HCEC 1CT (cell line): ENCODE results near the gene CLDND1.

Source experiments
- DNase-seq: peaks from one replicate; pipeline ENCODE4 v3.0.0-alpha.2; 2017

Gene CLDND1

GRCh38 chr3:98513091-98513511 lies 9.6 kb downstream of the CLDND1 start:
- DNase-seq, result peak; percentile 73

GRCh38 chr3:98512576-98512975 lies 10.1 kb downstream of the CLDND1 start:
- no peak for DNase-seq

- no peak for DNase-seq
Measured at GRCh38 chr3:98508582-98508981, 14.1 kb downstream of the CLDND1 start.

GRCh38 chr3:98504539-98504938 lies 18.2 kb downstream of the CLDND1 start:
- DNase-seq, result no peak

GRCh38 chr3:98501863-98502576 lies 20.7 kb downstream of the CLDND1 start:
- no peak for DNase-seq

GRCh38 chr3:98501270-98501669 lies 21.4 kb downstream of the CLDND1 start:
- DNase-seq, result no peak

GRCh38 chr3:98500019-98500418 lies 22.7 kb downstream of the CLDND1 start:
- no peak for DNase-seq

GRCh38 chr3:98497381-98497780 lies 25.3 kb downstream of the CLDND1 start, which contains the start of gene OR5K2:
Gene OR5K2 (plus strand): TSS chr3:98497681. CDS start chr3:98497681, 0 bp downstream.
- DNase-seq, result no peak

GRCh38 chr3:98483626-98484025 lies 39.1 kb downstream of the CLDND1 start:
- no peak for DNase-seq

GRCh38 chr3:98482717-98483482 lies 39.8 kb downstream of the CLDND1 start:
- DNase-seq, result no peak
